Chondrocyte (in vitro differentiated cells): ENCODE measurements around the gene PIAS2. TPM values are rescaled to one million over a fixed set of nuclear protein-coding genes. Genes with fewer than 3 reads are reported as not detected.

Experiments used
- DNase-seq: peaks from one replicate; pipeline ENCODE4 v3.0.0; 2021; ENCODE audit warnings: mixed read lengths, low spot score
- H3K27ac Mint-ChIP-seq: one replicate; pipeline ENCODE4 v1.8.0; 2021; ENCODE audit warnings: mild to moderate bottlenecking, moderate library complexity, mixed read lengths; ENCODE audit not compliant: unreplicated experiment
- H3K27me3 Mint-ChIP-seq: 2 replicates; pipeline ENCODE4 v1.8.0; 2021; ENCODE audit warnings: low read depth, mixed read lengths
- H3K36me3 Mint-ChIP-seq: 2 replicates; pipeline ENCODE4 v1.8.0; 2021; ENCODE audit warnings: low read depth, mixed read lengths
- H3K4me1 Mint-ChIP-seq: 2 replicates; pipeline ENCODE4 v1.8.0; 2021; ENCODE audit warnings: low read depth, mild to moderate bottlenecking, mixed read lengths
- H3K4me3 Mint-ChIP-seq: one replicate; pipeline ENCODE4 v1.8.0; 2021; ENCODE audit warnings: mild to moderate bottlenecking, moderate library complexity, mixed read lengths; ENCODE audit not compliant: unreplicated experiment
- H3K9me3 Mint-ChIP-seq: 2 replicates; pipeline ENCODE4 v1.8.0; 2021; ENCODE audit warnings: low read depth, mixed read lengths
- CTCF ChIP-seq: fragments of 200-600 bp; sonication (generic); IDR thresholded peaks from 2 replicates; pipeline ENCODE4 v1.5.0; 2021; ENCODE audit warnings: antibody characterized with exemption, mild to moderate bottlenecking, moderate library complexity
- total RNA-seq: library from RNA; stranded (reverse); gene quantifications from 3 replicates; pipeline ENCODE4 v1.2.1, GENCODE V29; 2021

Gene PIAS2
- total RNA-seq, 1 donor from 2014 or later = 36.2 TPM

- no peaks in the 10 kb centered on the region for H3K27me3 Mint-ChIP-seq
- no peak overlapping the region for H3K4me3 Mint-ChIP-seq
- H3K4me1 Mint-ChIP-seq = peaks cover 9% of the 10 kb centered on the region
- H3K9me3 Mint-ChIP-seq = no peaks in the 10 kb centered on the region
- no peak for TF ChIP-seq CTCF
- H3K36me3 Mint-ChIP-seq = no peaks in the 10 kb centered on the region
- DNase-seq = no peak
- H3K27ac Mint-ChIP-seq = no peak overlapping the region
Observed at GRCh38 chr18:46910856-46911255, 6.5 kb downstream of the PIAS2 start.

- Mint-ChIP-seq H3K4me1 (no peaks in the 10 kb centered on the region), H3K27me3 (no peaks in the 10 kb centered on the region), H3K4me3 (no peak overlapping the region), H3K36me3 (no peaks in the 10 kb centered on the region), H3K27ac (no peak overlapping the region), H3K9me3 (no peaks in the 10 kb centered on the region)
- DNase-seq = no peak
- TF ChIP-seq CTCF = no peak
Observed at GRCh38 chr18:46909497-46909896, 7.8 kb downstream of the PIAS2 start.

- no peak overlapping the region for H3K4me3 Mint-ChIP-seq
- H3K27me3 Mint-ChIP-seq = no peaks in the 10 kb centered on the region
- H3K36me3 Mint-ChIP-seq = no peaks in the 10 kb centered on the region
- no peak for TF ChIP-seq CTCF
- no peaks in the 10 kb centered on the region for H3K9me3 Mint-ChIP-seq
- H3K4me1 Mint-ChIP-seq = peaks cover 10% of the 10 kb centered on the region
- DNase-seq = no peak
- H3K27ac Mint-ChIP-seq = no peak overlapping the region
Observed at GRCh38 chr18:46903406-46903805, 13.9 kb downstream of the PIAS2 start.

- no peak overlapping the region for H3K4me3 Mint-ChIP-seq
- no peaks in the 10 kb centered on the region for H3K9me3 Mint-ChIP-seq
- no peaks in the 10 kb centered on the region for H3K36me3 Mint-ChIP-seq
- no peak for DNase-seq
- H3K4me1 Mint-ChIP-seq = peaks cover 15% of the 10 kb centered on the region
- H3K27ac Mint-ChIP-seq = no peak overlapping the region
- TF ChIP-seq CTCF = no peak
- H3K27me3 Mint-ChIP-seq = no peaks in the 10 kb centered on the region
Observed at GRCh38 chr18:46899274-46899948, 17.9 kb downstream of the PIAS2 start.

- DNase-seq = no peak
- Mint-ChIP-seq H3K36me3 (peaks cover 11% of the 10 kb centered on the region), H3K27me3 (no peaks in the 10 kb centered on the region), H3K9me3 (peaks cover 9% of the 10 kb centered on the region), H3K4me3 (no peak overlapping the region), H3K27ac (no peak overlapping the region), H3K4me1 (peaks cover 9% of the 10 kb centered on the region)
- TF ChIP-seq CTCF = no peak
Observed at GRCh38 chr18:46894124-46894523, 23.2 kb downstream of the PIAS2 start.
